Frontal cortex (tissue), 4 donors: ENCODE measurements around the gene TXLNG. TPM values are rescaled to one million over a fixed set of nuclear protein-coding genes. Genes with fewer than 3 reads are reported as not detected.
"Not testable (repeated sequence)": the region's sequence is repeated elsewhere in the genome, so short reads cannot be mapped to it uniquely, and the experiment has no call there.

Experiments
- DNase-seq, 2 donors: peaks; one replicate each; pipeline ENCODE4 v3.0.0; 2012; ENCODE audit warnings: low spot score in 2 of 2
- FAIRE-seq: peaks from 2 replicates; lab custom pipeline; 2012; peaks lifted over from hg19 to GRCh38; lab: Jason Lieb, UNC
- total RNA-seq: library from RNA; depleted of rRNA; stranded (reverse); fragments of >200 nt; gene quantifications from one replicate; pipeline ENCODE4 v1.2.3, GENCODE V29; 2014
- donor health status: control.
- donor health status: control.
- donor health status: control.

The TXLNG gene
- total RNA-seq, 1 donor from 2014 or later: 11.8 TPM

GRCh38 chrX:16834806-16835205, 48.5 kb downstream of the TXLNG start:
- no peak for DNase-seq
- no peak for FAIRE-seq

DNA sequence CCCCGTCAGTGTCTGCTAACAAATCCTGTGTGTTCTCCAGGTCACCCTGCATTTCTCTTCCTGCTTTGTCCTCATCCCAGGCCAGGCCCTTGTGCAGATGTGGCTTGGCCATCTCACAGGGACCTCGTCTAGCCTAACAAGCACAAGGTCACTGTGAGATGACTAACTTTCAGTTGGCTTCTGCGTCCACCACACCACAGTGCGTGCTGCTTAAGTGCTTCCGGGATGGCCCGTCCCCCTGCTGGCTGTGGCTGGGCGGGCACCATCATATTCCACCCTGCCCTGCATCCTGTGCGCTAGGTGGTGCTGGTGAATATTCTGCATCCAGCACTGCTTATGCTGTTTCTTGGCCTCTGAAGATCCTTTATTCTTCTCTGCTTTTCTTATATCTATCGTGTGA, 50.1 kb downstream of the TXLNG start:
- DNase-seq: no peak
- no peak for FAIRE-seq

GRCh38 chrX:16838202-16839066, 52.2 kb downstream of the TXLNG start:
- no peak for FAIRE-seq
- DNase-seq: no peak

DNA sequence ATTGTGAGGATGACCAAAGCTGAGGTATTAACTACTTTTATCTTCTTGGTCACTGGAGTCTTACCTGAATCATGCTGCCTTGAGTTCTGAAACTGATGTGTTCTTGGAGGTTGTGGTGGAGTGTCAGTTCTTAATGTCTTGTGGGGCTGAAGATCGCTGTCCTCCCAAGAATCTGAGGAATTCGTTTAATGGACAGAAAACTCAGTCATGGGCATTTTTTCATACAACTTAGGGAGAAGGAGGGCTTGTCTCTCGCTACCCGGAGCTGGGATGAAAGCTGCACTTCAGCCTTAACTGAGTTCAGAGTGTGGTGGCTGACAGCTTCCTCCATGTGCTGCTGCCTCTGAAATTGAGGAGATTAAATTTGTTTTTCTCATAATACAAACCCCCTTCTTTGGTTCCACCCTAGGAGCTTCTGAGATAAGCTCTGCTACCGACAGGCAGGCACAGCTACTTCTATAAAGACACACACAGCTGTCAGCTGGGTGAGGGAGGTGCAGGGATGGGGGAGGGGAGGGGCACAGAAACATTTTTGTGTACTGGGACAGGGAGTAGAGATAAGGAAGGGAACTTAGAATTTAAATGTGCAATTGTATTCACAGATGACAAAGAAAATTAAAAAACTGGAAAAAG, 53.1 kb downstream of the TXLNG start:
- no peak for FAIRE-seq
- no peak for DNase-seq

GRCh38 chrX:16839852-16840460, 53.7 kb downstream of the TXLNG start:
- FAIRE-seq (no peak), DNase-seq (no peak)

DNA sequence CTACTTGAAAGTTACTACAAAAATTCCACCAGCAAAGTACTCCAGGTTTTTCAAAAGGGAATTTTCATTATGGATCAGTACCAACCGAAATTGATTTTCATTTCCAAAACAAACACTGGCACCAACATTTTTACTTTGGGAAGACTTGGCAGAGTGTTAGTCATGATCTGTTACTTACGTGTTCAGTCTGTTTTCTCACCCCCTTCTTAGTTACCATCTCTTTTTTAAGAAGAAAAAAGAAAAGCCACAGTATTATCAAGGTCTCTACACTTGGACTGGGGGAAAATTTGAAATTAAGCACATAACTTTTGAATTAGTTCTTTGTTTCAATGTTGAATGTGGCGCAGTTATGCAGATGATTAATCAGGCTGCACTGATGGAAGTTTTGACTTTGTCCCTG, 56.4 kb downstream of the TXLNG start:
- FAIRE-seq: no peak
- no peak for DNase-seq

DNA sequence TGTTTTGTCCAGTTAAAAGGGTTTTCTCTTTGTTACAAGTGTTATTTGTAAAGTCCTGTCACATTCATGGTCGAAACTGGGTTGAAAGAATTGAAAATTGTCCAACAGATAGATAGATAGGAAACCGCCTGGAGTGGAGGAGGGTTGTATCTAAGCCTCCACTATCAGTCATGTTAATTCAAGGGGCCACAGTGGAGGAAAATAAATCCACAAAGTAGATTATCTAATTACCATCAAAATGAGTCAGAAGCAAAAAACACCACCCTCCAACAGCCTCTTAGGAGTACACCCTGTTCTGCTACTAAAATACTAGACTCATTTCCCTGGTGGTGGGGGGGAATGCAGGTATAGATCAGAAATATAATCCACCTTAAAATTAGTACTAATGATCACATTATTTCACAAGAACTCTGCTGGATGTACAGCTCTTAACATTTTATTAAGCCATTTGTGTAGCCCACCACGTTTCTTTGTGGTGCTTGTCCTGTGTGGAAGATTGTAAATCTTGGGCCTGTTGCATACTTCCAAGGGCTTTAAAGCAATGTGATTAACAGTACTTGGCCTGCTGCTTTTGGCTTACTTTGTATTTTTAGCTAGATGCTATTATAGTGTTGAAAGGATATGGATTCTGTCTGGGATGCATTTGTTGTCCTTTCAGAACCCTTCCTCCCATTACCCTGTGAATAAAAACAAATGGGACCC, 57.1 kb downstream of the TXLNG start:
- no peak for DNase-seq
- no peak for FAIRE-seq

DNA sequence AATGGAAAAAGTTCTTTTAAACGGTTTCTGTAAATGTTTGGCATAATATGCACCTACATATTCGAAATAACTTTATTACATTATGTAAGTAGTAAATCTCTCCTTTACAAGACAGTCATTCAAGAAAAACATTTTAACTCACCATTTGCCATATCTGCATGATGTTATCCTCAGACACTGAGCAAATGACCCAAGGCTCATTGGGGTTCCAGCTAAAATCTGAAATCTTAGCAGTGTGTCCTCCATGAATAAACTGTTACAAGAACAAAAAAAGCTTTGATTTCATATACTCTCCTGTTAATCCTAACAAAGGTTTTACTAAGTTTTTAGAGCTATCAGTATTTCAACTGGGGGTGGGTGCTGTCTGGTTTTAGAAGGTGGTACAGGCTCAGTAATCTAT, 59.4 kb downstream of the TXLNG start:
- no peak for FAIRE-seq

GRCh38 chrX:16848541-16848940, 62.3 kb downstream of the TXLNG start:
- DNase-seq: no peak
- no peak for FAIRE-seq

More for the DNA sequence above, 59.4 kb downstream of the TXLNG start:
- DNase-seq: no peak

DNA sequence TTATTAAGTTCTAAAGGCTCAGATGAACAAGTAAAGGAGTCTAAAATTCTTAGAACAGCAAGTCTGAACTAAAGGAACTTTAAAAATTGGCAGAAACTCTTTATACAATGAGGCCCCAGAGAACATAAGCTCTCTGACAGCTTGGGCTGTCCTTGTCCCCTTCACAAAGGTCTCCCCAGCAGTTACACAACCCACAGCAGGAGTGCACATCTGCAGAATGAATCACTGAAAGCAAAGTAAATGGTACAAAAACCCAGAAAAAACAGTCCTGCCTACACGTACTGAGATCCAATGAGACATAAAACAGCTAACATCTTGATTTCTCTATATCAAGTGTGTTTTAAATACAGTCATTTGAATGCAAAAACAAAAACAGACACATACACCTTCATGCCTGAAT, 65.2 kb downstream of the TXLNG start:
- no peak for FAIRE-seq
- DNase-seq: no peak

GRCh38 chrX:16851827-16852226, 65.6 kb downstream of the TXLNG start:
- FAIRE-seq: no peak

GRCh38 chrX:16852617-16853179, 66.4 kb downstream of the TXLNG start:
- FAIRE-seq (no peak), DNase-seq (no peak)

More at GRCh38 chrX:16851827-16852226, 65.6 kb downstream of the TXLNG start:
- DNase-seq: no peak

GRCh38 chrX:16853537-16853936, 67.3 kb downstream of the TXLNG start:
- FAIRE-seq (no peak), DNase-seq (no peak)

- no peak for DNase-seq
- FAIRE-seq: no peak
Observed at GRCh38 chrX:16855363-16856075, 69.3 kb downstream of the TXLNG start.

GRCh38 chrX:16856076-16856404, 69.8 kb downstream of the TXLNG start:
- not testable (repeated sequence) for FAIRE-seq

GRCh38 chrX:16856744-16857143, 70.5 kb downstream of the TXLNG start:
- FAIRE-seq (no peak), DNase-seq (no peak)

More at GRCh38 chrX:16856076-16856404, 69.8 kb downstream of the TXLNG start:
- DNase-seq: not testable (repeated sequence)

DNA sequence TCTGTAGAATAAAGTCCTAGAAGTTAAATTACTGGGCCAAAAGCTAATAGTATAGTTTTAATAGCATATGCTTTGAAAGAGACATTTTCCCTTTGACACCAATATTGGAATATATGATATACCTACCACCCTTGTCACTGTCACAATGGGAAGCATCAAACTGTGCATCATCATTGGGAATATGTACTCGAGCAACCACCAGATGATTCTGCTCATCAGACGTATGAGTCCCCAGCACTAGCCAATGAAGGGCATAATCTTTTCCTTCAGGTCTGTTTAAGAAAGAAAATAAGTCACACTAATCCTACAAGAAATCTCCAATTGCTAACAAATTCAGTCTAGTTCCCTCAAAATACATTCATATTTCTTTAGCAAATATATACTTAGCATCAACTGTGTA, 76.6 kb downstream of the TXLNG start:
- DNase-seq: no peak
- FAIRE-seq: no peak

- FAIRE-seq (no peak), DNase-seq (no peak)
Observed at GRCh38 chrX:16867947-16868346, 81.7 kb downstream of the TXLNG start.

DNA sequence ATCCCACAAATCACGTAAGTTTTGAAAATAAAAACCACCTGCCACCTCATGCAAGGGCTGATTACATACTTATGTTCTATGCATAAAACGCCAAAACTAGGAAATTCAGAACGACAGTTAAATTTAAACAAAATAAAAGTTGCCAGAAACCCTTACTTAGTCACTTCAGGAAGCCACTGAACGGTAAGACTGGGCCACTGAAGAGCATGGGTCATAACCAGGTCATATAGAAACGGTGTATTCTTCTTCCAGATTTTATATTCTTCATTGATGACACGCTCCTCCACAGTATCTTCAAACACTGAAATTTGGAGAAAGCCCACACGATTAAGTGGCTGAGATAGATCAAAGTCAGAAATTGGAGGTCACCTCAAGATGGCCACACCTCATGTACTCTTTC, 82.7 kb downstream of the TXLNG start:
- DNase-seq (no peak), FAIRE-seq (no peak)
